GM18511 (cell line): ENCODE results near the gene ZNF146.
"Not testable (repeated sequence)": the region's sequence is repeated elsewhere in the genome, so short reads cannot be mapped to it uniquely, and the experiment has no call there.

Source experiments
- ATAC-seq: cut with Tn5 transposase; IDR thresholded peaks from one replicate; pipeline ENCODE4 v1.9.1; 2021; ENCODE audit warnings: mild to moderate bottlenecking, moderate library complexity; ENCODE audit not compliant: unreplicated experiment

ZNF146 gene

DNA sequence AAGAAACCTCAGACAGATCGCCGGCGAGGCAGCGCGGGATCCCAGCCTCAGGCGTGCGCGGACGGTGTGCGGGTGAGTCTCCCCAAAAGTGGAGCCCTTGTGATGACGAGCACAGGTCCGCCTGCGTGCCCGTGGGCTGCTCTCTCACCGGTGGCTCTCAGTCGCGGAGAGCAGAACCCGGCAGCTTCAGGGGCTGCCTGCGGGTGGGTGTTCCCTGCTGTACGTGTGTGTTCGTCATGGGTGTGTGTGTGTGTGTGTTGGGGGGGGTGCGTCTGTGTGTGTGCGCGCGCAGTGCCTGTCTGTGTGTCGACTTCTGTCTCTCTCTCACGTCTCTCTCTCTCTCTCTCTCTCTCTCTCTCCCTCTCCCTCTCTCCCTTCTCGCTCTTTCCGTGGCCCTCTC lies 54.4 kb downstream of the ZNF146 start:
- not testable (repeated sequence) for ATAC-seq
